HG02884 (cell line): ENCODE results near the gene TTLL10.

Source experiments
- ATAC-seq: cut with Tn5 transposase; IDR thresholded peaks from one replicate; pipeline ENCODE4 v1.9.1; 2021; ENCODE audit warnings: mild to moderate bottlenecking, moderate library complexity; ENCODE audit not compliant: unreplicated experiment

The TTLL10 gene

GRCh38 chr1:1157426-1157913, 16.2 kb upstream of the TTLL10 start:
- no peak for ATAC-seq

- no peak for ATAC-seq
These were observed 15.6 kb upstream of the TTLL10 start for GRCh38 chr1:1157914-1158710.

- ATAC-seq = no peak
These were observed 13.3 kb upstream of the TTLL10 start for GRCh38 chr1:1160281-1160930.

DNA sequence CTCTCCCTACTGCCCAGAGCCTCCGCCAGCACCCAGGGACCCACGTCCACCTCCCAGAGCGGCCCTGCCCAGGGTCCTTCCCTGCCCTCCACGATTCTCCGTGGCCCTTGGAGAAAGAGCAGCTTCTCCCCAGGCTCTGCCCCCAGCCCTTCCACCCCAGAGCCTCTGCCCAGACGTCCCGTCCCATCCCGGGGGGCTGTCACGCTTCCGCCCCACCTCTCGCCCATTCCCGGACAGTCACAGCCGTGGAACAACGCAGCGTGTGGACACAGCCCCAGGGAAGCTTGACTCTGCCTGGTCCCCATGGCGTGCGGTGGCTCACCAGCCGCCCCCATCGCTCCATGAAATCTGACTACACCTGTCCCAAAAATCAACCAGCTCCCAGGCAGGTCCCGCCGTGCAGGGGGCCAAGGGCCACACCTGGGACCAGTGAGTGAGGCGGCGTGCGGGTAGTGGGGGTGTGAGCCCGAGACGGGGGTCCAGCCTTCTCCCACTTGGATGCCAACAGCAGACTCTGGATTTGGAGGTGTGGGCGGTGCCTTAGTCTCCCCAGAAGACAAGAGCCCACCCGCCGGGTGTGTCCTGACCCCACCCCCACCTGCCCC, 12.5 kb upstream of the TTLL10 start:
- ATAC-seq = no peak

GRCh38 chr1:1161683-1162079, 12.0 kb upstream of the TTLL10 start:
- no peak for ATAC-seq

- no peak for ATAC-seq
These were observed 10.8 kb upstream of the TTLL10 start for GRCh38 chr1:1162597-1163537.

DNA sequence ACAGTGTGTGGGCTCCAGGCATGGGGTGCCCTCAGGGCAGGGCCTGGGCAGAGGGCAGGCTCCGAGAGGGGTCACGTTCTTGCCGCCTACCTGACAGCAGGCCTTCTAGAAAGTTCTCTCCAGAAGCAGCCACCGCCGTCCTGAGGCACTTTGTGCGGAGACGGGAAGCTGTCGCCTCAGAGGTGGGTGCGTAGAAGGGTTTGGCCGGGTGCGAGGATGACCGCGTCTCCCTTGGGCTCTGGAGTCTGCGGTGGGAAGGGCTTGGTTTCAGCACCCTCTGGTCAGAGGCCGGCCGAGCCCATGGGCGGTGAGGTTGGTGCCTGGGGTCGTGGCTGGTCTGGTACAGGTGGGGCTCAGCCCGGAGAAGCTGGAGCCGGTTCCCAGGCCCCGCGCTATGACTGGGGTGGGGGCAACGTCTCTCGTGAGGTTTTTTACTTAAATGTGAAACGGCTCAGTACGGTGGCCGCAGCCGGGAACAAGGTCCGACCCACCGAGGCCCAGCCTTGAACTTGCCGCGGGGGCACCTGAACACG, 10.1 kb upstream of the TTLL10 start:
- ATAC-seq = no peak

- no peak for ATAC-seq
These were observed 9.3 kb upstream of the TTLL10 start for GRCh38 chr1:1164361-1164700.

DNA sequence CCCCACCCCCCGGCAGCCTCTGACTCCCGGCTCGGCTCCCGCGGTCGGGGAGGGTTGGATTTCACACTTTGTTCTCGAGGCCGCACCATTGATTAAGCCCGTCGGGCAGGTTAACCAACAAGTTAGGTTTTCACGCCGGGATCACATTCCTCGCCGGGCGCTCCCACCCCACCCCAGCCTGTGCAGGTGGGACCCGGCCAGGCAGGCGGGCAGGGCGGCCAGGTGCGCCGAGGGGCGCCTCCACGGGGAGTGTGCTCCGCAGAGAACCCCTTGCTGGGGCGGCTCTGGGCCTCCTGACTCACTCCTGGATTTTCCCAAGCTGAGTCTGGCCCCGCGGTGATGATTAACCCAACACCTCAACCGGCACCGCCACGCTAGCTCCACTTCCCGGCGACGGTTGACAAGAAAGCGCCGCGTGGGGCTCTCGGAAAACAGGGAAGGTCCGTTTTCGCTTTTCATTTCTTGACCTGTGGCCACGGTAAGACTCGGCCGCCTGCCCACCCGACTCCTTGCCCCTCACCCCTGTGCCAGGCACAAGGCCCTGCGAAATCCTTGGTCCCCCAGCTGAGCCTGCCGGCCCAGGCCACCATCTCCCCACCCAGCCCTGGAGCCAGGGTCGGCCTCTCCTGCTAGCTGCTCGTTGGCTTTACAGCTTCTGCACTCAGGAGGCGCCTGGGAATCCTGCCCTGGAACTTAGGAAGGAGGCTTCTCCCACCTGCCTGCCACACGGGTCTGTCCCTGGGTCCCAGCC, 8.8 kb upstream of the TTLL10 start:
- no peak for ATAC-seq

DNA sequence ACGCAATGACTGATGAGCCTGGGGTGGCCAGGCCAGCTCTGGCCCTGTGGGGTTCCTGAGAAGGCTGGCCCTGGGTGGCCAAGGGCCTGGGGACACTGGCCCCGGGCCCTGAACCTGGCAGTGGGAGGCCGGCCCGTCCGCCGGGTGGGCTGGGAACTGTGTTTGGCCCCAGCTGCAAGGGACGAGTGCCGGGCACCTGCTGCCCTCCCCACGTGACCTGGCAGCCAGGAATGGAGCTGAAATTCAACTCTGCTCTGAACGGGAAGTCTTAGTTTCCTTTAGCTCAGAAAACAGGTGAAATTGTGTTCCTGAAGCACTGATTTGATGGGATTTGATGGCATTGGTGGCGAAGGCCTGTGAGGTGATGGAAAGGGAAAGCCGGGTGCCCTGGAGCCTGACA, 8.2 kb upstream of the TTLL10 start:
- ATAC-seq = no peak

GRCh38 chr1:1165900-1166421, 7.7 kb upstream of the TTLL10 start:
- ATAC-seq = no peak

- no peak for ATAC-seq
These were observed 6.9 kb upstream of the TTLL10 start for GRCh38 chr1:1166642-1167397.

GRCh38 chr1:1167398-1167821, 6.3 kb upstream of the TTLL10 start:
- no peak for ATAC-seq

DNA sequence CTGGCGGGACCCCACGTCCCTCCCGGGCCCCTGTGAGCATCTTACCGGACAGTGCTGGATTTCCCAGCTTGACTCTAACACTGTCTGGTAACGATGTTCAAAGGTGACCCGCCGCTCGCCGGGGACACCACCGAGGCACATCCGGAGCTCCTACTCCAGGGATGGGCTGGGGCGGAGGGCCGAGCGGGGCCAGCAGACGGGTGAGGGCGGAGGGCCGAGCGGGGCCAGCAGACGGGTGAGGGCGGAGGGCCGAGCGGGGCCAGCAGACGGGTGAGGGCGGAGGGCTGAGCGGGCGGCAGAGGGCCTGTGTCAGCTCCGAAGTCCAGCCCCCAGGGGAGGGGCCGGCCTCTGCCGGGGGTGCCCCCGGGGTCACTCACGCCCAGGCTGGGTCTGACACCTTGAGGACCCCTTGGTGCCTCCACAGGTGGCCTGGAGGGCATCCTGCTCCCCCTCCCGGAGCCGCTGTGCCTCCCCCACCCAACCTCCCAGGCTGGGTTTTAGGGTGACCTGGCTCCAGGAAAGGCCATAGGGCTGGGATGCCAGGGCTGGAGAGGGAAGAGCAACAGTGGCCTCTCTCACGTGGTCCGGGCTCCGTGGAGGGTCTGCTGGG, 5.7 kb upstream of the TTLL10 start:
- ATAC-seq = no peak

DNA sequence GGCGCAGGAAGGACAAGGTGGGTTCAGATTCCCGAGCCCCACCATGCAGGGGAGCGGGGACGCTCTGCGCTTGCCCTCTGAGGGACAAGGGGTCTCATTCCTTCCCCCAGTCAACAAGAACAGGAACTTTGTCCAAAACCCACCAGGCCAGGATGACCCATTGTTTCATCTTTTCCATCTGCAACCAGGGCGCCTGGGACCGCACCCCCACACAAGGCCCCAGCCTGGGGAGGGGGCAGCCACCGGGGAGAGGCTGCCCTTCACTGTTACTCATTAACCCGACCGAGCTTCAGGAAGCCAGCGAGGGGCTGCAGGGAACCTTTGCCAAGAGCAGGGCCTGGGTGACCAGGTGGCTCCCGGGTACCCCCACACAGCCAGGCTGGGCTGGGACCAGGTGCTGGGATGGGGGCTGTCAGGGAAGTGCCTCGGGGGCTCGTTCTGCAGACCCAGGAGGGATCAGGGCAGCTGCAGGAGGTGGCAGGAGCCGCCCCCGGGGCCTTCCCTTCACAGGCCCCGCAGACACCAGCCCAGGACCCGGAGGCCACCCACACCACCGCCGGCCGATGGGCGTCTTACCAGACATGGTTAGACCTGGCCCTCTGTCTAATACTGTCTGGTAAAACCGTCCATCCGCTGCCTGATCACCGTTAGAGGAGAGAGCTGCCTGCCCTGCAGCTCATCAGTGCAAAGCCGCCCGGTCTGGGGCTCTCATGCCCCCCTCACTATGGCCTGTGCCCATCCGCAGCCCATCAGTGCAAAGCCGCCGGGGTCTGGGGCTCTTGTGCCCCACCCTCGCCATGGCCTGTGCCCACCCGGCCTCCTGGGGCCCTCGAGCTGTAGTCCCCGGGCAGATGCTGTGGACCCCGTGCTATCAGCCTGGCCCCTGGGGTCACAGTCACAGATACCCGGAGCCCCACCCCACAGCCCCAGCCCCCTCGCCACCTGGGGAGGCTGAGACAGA, 4.9 kb upstream of the TTLL10 start:
- ATAC-seq = no peak

DNA sequence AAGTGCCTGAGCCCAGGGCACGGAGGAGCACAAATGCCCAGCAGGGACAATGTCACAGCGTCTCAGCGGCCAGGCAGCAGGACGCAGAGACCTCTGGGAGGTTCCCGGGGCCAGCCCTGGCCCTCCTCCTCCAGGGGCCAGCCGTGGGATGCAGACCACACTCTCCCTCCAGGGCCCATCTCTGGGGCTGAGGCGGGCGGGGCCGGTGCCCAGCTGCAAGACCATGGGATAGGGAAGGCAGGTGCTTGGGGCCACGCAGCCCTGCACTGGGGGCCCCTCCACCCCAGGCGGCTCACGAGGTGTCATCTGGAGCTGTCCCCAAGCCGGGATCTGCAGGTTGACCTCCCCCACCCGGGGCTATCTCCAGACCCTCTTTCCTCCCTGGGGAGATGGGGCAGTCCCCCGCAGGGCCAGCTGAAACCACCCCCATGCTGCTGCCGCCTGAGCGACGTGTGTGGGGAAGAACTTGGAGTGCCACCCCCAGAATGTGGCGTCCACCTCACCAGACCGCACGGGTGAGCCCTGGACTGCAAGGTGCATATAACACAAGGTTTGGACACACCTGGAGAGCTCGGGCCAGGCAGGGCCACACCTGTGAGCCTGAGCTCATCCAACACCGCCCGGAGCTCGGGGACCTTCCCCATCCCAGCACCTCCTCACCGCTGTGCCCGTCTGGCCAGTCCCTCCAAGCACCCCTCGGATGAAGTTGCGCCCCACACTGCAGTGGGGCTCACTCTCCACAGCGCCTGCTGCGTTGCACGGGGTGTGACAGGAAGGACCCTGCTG, 4.1 kb upstream of the TTLL10 start:
- no peak for ATAC-seq
